K562 (cell line): ENCODE results near the gene TCAF1. TPM values are rescaled to one million over a fixed set of nuclear protein-coding genes. Genes with fewer than 3 reads are reported as not detected.
A peak's percentile ranks its signal among the peaks of the same experiment; 100 is the strongest.

Experiments
- ATAC-seq: fragments of 200-7000 bp; cut with Tn5 transposase; 3 replicates; pipeline ENCODE4 v1.9.1; 2020; ENCODE audit warnings: moderate library complexity
- BruUV-seq: library from RNA; stranded (reverse); fragments of 400-500 nt; replicated peaks from 2 replicates; lab custom pipeline; 2021; lab: Mats Ljungman, UMichigan
- CTCF ChIA-PET: fragments of 300-600 bp; formaldehyde crosslinking; extraction: SDS; loops from one replicate; lab custom pipeline; 2021; ENCODE audit warnings: low intra/inter-chr PET ratio; lab: Yijun Ruan, JAX
- POLR2A ChIA-PET: fragments of 300-600, 350-650 bp; sonication (Branson Sonifier 250); formaldehyde crosslinking; extraction: SDS; loops from one replicate; lab custom pipeline; 2021; ENCODE audit warnings: antibody characterized with exemption, inconsistent platforms; lab: Yijun Ruan, JAX
- DNase-seq, 4 experiments: peaks; one replicate each; pipeline versions ENCODE4 v3.0.0 to v3.0.0-alpha.2; 2011 to 2018; ENCODE audit warnings: low spot score in 3 of 4, mixed read lengths in 3 of 4; ENCODE audit errors: extremely low read depth in 1 of 4
- FAIRE-seq: peaks from 2 replicates; lab custom pipeline; 2011; peaks lifted over from hg19 to GRCh38; lab: Jason Lieb, UNC
- H2AFZ ChIP-seq: 2 replicates; pipeline ENCODE4 v1.6.0; 2011; ENCODE audit warnings: low read depth, low read length, control low read depth, inconsistent platforms
- H3K27ac ChIP-seq: fragments of 200-600 bp; 3 replicates; pipeline ENCODE4 v1.8.0; 2011; ENCODE audit warnings: low read depth, mild to moderate bottlenecking, control low read depth, inconsistent platforms, low read length, moderate library complexity, mixed read lengths; ENCODE audit errors: extremely low read depth
- H3K27me3 ChIP-seq, 2 experiments: fragments of 300-600 bp in 1 of 2; 2 replicates in 1 of 2; 3 replicates in 1 of 2; pipeline versions ENCODE4 v1.6.0 to v1.8.0; 2011; ENCODE audit warnings: inconsistent platforms in 2 of 2, low read length in 2 of 2, mild to moderate bottlenecking in 1 of 2, mixed read lengths in 1 of 2, moderate library complexity in 1 of 2; ENCODE audit not compliant: control insufficient read depth in 2 of 2, insufficient read depth in 2 of 2
- H3K36me3 ChIP-seq: fragments of 300-600 bp; 3 replicates; pipeline ENCODE4 v1.8.0; 2011; ENCODE audit warnings: mild to moderate bottlenecking, low read length, inconsistent platforms; ENCODE audit not compliant: control insufficient read depth, insufficient read depth
- H3K4me1 ChIP-seq, 2 experiments: fragments of 200-600 bp in 1 of 2; replicated peaks in 1 of 2; 2 replicates in 1 of 2; 3 replicates in 1 of 2; pipeline versions ENCODE4 v1.5.1 to v1.8.0; 2011; ENCODE audit warnings: inconsistent platforms in 2 of 2, low read length in 2 of 2, mild to moderate bottlenecking in 1 of 2, mixed read lengths in 1 of 2, moderate library complexity in 1 of 2; ENCODE audit not compliant: control insufficient read depth in 2 of 2, insufficient read depth in 2 of 2
- H3K4me2 ChIP-seq: 2 replicates; pipeline ENCODE4 v1.6.1; 2011; ENCODE audit warnings: low read length, control low read depth, inconsistent platforms, mixed read lengths; ENCODE audit not compliant: insufficient read depth
- H3K4me3 ChIP-seq: fragments of 200-600 bp; sonication (generic), shearing (Covaris generic); 2 replicates; pipeline ENCODE4 v1.5.1; 2016; ENCODE audit warnings: control low read depth, inconsistent platforms
- H3K79me2 ChIP-seq: fragments of 200-600 bp; 3 replicates; pipeline ENCODE4 v1.8.0; 2011; ENCODE audit warnings: low read length, inconsistent platforms; ENCODE audit not compliant: control insufficient read depth, insufficient read depth
- H3K9ac ChIP-seq, 2 experiments: 2 replicates each; pipeline versions ENCODE4 v1.6.0 to v1.6.1; 2011; ENCODE audit warnings: low read depth in 2 of 2, low read length in 2 of 2, control low read depth in 1 of 2, inconsistent platforms in 1 of 2, mild to moderate bottlenecking in 1 of 2, mixed read lengths in 1 of 2; ENCODE audit not compliant: insufficient read depth in 1 of 2
- H3K9me1 ChIP-seq: one replicate; pipeline ENCODE4 v1.6.0; 2011; ENCODE audit warnings: inconsistent platforms, mild to moderate bottlenecking, low read length, moderate library complexity; ENCODE audit not compliant: control insufficient read depth, insufficient read depth
- H3K9me3 ChIP-seq: replicated peaks from 2 replicates; pipeline ENCODE4 v1.5.1; 2011; ENCODE audit warnings: low read depth, low read length, inconsistent platforms; ENCODE audit not compliant: control insufficient read depth, insufficient read depth
- H4K20me1 ChIP-seq: replicated peaks from 2 replicates; pipeline ENCODE4 v1.6.1; 2011; ENCODE audit warnings: low read length, inconsistent platforms, mixed read lengths; ENCODE audit not compliant: control insufficient read depth, insufficient read depth
- CTCF ChIP-seq, 3 experiments: IDR thresholded peaks in 2 of 3; conservative IDR thresholded peaks in 1 of 3; 2 replicates each; pipeline ENCODE4 v1.5.1; 2011 to 2012; ENCODE audit warnings: low read length in 3 of 3, mild to moderate bottlenecking in 3 of 3, control low read depth in 2 of 3, improper control_type of control experiment in 1 of 3, inconsistent platforms in 1 of 3, low read depth in 1 of 3, mixed read lengths in 1 of 3, moderate library complexity in 1 of 3; ENCODE audit not compliant: insufficient read depth in 2 of 3
- GATA2 ChIP-seq: sonication (generic); formaldehyde crosslinking; IDR thresholded peaks from 2 replicates; pipeline ENCODE4 v1.4.0; 2020; ENCODE audit warnings: mild to moderate bottlenecking, missing genetic modification reagents
- GTF3C2 ChIP-seq: IDR thresholded peaks from 3 replicates; pipeline ENCODE4 v1.6.1; 2011; ENCODE audit warnings: borderline replicate concordance, mild to moderate bottlenecking, moderate library complexity; ENCODE audit not compliant: insufficient read length; ENCODE audit errors: extremely low read depth
- SETDB1 ChIP-seq: IDR thresholded peaks from one replicate; pipeline ENCODE4 v1.6.1; 2012; ENCODE audit warnings: low read length, control low read depth, inconsistent platforms
- WGBS: fragments of 100-300 bp; shearing (Covaris generic); methylation state at CpG from one replicate; pipeline ENCODE4 v1.1.6; 2016; ENCODE audit warnings: low coverage, mixed read lengths; ENCODE audit not compliant: insufficient coverage; ENCODE audit errors: missing lambda C conversion rate; 5-methylcytosine and 5-hydroxymethylcytosine counted together
- in situ Hi-C: fragments of 300-500 bp; cut with MboI; formaldehyde crosslinking; loops from 4 replicates; pipeline ENCODE4 v1.15.0; 2018; ENCODE audit warnings: inconsistent platforms, mixed read lengths
- intact Hi-C: fragments of 100-400 bp; cut with micrococcal nuclease; formaldehyde crosslinking; loops from 2 replicates; pipeline ENCODE4 v1.14.2; 2022
- polyA plus RNA-seq, 8 experiments: library from polyadenylated mRNA; depleted of rRNA in 4 of 8; stranded (reverse) in 5 of 8; unstranded in 3 of 8; fragments of >200 nt; fragmentation: Nextera tagmentation in 2 of 8; fragmentation: Illumina TruSeq in 1 of 8; extraction: Ambion mirVana in 2 of 8; extraction: Trizol in 1 of 8; gene quantifications; 2 replicates each; pipeline versions ENCODE4 v1.2.1 to v1.2.3, GENCODE V29; 2011 to 2014; ENCODE audit warnings: inconsistent platforms in 1 of 8, missing spikeins in 1 of 8
- total RNA-seq, 7 experiments: library from RNA; depleted of rRNA in 6 of 7; stranded (reverse); fragments of >200 nt in 6 of 7; fragmentation: Illumina TruSeq in 2 of 7; extraction: Trizol in 2 of 7; gene quantifications; 2 replicates each; pipeline versions ENCODE4 v1.2.1 to v1.2.3, GENCODE V29; 2011 to 2021; ENCODE audit warnings: low replicate concordance in 1 of 7

Gene TCAF1
- total and polyA plus RNA-seq, 9 of the 15 experiments (the other 6 are each of a cell fraction or from before 2014, with no cell fraction given): 6.2 to 52.2 (median 24.4) TPM

- in situ Hi-C loops (no loop called here), intact Hi-C loops (no loop called here)
- DNase-seq (peak in 1 of 4 experiments; percentile 21), ATAC-seq (peak; percentile 55; the same call in 2 of the 3 replicates), FAIRE-seq (no peak)
- H2AFZ ChIP-seq: no peak overlapping the region
- H3K27me3 ChIP-seq: no peaks in the 10 kb centered on the region
- ChIA-PET POLR2A (no interaction called here), CTCF (no interaction called here)
- WGBS: 33% methylated on average over 4 of the region's 4 CpGs
- no peak overlapping the region for H3K4me3 ChIP-seq
- no peak overlapping the region for H3K4me2 ChIP-seq
- no peaks in the 10 kb centered on the region for H4K20me1 ChIP-seq
- no peak overlapping the region for H3K27ac ChIP-seq
- TF ChIP-seq SETDB1: no peak
- peak in 2 of 3 experiments; percentile 28 to 31; a peak in 2 of 6 replicates for TF ChIP-seq CTCF (IDR thresholded peaks at IDR 0.05 in 2 of 3, conservative IDR thresholded peaks at IDR 0.05 in 1 of 3; ENCODE audit: insufficient read depth in 2 of 3, low read depth in 1 of 3, low read length in 3 of 3)
- no peak for TF ChIP-seq GTF3C2
- 0 out of 2 replicates have a peak, but pooled peaks have one; percentile 10 for TF ChIP-seq GATA2 (CRISPR knock-in tag)
- H3K9me1 ChIP-seq: no peaks in the 10 kb centered on the region
- H3K9ac ChIP-seq: 0 out of 4 replicates have a peak overlapping the region, but pooled peaks of 1 of the 2 experiments have one; percentile 21
- no peaks in the 10 kb centered on the region for H3K9me3 ChIP-seq
- BruUV-seq: no TSS peak
- peaks cover 18% of the 10 kb centered on the region; the same call in 2 of the 3 replicates for H3K36me3 ChIP-seq
- H3K4me1 ChIP-seq: peaks cover 0 to 4% of the 10 kb centered on the region in 2 experiments; a peak in 1 of 5 replicates
- H3K79me2 ChIP-seq: peaks cover 3% of the 10 kb centered on the region; the same call in 1 of the 3 replicates
These were observed 23.1 kb downstream of the TCAF1 start for GRCh38 chr7:143878884-143879283.
